HG02981 (cell line): ENCODE results near the gene SF3A2.

Experiments
- ATAC-seq: cut with Tn5 transposase; IDR thresholded peaks from one replicate; pipeline ENCODE4 v1.9.1; 2021; ENCODE audit warnings: mild to moderate bottlenecking, moderate library complexity; ENCODE audit not compliant: unreplicated experiment

SF3A2 gene

DNA sequence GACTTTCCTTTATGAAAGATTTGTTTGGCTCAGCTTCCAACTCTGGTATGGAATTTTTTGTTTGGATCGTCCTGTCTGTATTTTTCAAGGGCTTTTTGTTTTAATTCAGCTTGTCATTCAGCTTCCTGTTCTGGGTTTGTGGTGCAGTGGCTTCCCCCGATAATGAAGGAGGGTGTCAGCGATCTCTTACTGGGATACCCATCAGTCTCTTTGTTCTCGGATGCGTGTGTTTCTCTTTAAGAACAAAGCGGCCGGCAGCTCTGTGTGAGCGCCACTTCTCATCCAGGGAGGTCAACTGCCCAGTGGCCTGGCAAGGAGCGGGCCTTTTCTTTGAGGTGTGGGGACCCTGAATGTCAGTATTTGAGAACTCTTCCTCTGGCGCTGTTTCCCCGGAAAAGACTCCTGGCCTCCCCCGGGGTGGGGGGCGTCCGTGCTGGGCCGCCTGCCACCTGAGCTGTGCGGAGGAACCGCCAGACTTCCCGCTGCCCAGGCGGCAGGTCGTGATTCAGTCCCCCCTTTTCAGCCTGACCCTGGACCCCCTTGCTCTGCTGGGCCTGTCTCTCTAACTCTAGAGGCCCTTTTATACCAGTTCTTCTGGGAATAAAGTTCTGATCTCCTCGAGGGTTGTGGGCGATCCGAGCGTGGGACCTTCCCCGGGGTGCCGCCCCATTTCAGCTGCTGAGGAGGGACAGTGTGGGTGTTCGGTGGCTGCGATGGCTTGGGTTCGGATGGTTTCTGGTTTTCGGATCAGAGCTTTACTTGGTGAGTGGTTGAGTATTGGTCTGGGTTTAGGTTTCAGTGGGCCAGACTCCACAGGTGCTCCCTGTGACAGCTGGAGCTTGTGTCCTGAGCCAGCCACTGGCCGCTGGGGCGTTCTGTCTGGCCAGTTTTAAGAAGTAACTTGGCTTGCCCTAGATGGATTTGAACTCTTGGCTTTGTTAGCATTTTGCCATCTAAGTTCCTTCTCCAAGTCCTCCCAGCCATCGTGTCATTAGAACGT is 3.4 kb downstream of the SF3A2 start:
- no peak for ATAC-seq

DNA sequence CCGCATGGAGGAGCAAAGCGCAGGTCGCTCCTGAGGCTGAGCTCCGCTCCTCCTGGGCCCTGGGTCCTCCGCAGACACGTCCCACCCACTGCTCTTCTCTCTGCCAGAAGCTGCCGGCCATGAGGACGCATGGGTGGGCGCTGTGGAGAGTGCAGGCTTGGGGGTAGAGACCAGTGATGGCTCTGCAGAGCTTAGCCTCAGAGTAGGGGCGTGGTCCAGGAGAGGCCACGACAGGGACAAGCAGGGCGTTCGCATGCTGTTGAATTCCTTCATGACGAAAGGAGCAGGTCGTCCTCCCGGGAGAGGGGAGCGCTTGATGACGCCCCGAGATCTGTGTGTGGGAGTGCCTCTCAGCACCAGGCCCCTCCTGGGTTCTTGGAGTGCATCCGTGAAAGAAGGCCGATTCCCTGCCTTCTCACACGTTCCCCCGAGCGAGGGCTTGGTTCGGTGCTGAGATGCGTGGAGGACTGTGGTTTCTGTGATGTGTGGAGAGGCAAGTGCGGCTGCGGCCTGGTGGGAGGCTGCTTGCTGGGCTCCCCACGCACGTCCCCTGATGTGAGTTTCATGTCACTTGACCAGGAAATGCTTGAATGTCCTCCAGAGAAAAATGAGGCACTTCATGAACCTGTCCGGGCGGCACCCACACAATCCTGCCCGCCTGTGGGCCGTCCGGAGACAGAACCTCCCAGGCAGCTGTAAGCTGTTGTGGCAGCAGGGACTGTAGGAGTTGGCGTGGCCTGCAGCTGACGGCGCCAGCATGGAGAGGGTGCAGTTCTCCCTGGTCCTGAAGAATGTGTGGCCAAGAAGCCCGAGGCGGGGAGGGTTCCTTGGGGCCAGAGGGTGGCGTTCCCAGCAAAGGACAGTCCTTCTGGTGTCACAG is 4.5 kb downstream of the SF3A2 start:
- no peak for ATAC-seq

DNA sequence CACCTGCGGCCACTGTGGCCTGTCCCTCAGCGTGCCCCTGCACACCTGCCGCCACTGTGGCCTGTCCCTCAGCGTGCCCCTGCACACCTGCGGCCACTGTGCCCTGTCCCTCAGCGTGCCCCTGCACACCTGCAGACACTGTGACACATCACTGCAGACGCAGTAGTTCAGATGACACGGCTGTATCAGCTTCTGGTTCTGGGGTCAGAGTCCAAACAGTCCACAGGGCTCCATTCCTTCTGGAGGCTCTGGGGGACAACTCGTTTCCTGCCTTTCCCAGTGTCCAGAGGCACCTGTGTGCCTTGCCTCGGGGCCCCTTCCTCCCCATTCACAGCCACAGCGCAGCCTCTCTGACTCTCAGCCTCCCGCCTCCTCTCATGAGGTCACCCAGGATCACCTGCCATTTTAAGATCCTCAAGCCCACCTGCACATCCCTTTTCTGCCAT is 5.5 kb downstream of the SF3A2 start:
- no peak for ATAC-seq

DNA sequence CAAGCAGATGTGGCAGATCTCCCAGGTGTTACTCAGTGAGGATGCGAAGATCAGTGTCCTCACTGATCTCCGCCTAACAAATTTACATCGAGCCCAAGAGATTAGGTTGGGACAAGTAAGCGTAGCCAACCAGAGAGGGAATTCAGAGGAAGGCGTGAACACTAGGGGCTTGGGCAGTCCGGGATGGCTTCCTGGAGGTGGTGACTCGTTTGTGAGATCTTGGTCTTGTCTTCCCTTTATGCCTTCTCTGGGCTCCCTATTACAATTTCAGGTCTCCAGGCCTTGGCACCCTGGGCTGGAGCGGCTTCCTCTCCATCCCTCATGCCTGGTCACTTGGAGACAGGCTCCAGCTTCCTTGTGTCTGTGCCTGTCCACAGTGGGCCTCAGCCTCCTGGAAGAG is 6.2 kb downstream of the SF3A2 start:
- ATAC-seq, result no peak

DNA sequence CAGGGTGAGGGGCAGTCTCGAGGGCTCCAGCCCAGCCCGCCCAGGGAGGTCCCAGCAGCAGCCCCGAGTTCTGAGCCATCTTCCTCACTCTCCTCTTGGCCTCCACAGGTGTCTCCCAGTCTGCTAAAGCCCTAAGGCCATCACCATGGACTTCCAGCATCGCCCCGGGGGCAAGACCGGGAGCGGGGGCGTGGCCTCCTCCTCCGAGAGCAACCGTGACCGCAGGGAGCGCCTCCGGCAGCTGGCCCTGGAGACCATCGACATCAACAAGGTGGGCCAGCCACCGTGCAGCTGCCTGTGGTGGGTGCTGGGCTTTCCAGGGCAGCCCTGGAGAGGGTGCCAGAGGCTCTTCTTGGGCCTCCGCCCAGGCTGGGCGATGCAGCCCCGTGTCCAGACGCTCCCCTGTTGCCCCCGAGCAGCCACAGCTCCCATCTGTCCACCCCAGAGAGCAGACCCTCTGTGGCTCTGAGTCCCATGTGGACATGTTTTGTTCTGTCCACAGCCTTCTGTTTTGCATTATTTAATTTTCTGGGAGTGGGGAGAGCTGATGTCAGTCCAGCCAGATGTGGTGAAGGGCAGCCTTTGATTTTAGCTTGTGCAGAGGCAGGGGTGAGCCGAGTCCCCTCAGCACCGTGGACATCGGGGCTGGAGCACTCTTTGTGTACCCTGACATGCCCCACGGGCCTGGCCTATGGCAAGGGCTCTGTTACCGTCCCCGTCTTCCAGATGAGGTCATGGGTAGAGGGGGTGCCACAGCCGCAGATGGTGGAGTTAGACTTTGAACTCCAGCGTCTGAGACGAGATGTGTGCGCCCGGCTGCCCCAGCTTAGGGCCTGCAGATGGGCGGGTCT is 6.9 kb downstream of the SF3A2 start:
- no peak for ATAC-seq

DNA sequence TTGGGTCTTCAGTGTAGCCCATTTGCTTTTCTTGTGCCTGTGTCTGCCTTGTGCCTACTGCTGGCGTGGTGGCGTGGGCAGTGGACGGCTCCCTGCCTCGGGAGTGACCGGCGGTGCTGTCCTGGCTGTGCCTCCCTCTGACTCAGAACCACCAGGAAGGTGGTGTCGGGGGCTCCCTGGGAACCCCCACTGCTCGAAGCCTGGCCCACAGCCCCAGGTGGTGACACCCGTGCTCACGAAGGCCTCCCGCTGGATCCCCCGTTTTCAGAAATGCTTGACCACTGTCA is 7.4 kb downstream of the SF3A2 start:
- ATAC-seq, result no peak

DNA sequence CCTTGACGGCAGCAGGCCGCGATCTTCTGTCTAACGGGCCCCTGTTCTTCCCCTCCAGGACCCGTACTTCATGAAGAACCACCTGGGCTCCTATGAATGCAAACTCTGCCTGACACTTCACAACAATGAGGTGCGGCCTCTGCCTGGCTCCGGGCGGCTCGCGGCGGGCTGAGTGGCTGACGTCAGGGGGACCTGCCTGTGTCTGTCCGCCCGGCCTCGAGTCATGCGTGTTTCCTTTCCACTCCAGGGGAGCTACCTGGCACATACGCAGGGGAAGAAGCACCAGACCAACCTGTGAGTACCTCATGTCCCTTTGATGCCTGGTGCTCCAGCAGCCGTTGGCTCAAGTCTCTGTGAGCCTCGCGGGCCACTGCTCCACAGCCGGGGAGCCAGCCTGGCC is 7.9 kb downstream of the SF3A2 start:
- ATAC-seq, result no peak

DNA sequence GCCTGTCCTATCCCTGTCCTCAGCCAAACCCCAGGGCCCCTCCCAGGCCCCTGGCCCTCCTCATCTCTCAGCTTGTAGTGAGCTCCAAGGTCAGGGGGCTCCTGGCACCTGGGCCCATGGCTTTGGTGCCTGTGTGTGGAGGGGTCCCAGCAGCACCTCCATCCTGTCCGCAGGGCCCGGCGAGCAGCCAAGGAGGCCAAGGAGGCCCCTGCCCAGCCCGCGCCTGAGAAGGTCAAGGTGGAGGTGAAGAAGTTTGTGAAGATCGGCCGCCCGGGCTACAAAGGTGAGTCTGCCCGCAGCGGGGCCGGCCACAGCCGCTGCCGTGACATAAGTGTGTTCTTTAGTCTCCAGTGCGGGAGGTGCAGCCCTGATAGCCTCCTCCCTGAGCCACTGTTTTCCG is 8.6 kb downstream of the SF3A2 start:
- no peak for ATAC-seq

DNA sequence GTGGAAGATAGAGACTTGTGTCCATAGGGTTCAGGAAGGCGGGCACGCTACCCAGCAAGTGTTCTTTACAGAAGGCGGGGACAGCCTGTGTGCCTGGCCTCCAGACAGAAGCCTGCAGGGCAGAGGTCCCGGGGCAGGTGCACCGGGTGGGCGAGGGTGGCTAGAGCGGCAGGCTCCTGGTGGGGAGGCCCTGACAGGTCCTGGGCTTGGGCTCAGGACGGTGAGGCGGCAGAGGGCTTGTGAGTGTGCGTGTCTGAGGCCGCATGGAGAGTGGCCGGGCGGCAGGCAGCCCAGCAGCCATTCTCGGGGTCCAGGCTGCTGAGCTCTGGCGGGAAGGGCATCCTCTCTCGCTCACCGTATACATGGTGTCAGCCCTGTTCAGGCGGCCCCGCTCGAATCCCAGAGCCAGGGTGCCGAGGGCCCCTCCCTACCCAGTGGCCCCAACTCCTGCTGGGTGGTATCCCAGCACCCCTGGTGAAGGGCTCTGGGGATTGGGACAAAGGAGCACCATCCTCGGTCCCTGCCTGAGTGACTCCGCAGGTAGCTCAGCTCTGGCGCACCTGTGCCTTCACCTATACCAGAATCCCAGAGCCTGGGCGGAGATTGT is 9.5 kb downstream of the SF3A2 start:
- ATAC-seq, result no peak

DNA sequence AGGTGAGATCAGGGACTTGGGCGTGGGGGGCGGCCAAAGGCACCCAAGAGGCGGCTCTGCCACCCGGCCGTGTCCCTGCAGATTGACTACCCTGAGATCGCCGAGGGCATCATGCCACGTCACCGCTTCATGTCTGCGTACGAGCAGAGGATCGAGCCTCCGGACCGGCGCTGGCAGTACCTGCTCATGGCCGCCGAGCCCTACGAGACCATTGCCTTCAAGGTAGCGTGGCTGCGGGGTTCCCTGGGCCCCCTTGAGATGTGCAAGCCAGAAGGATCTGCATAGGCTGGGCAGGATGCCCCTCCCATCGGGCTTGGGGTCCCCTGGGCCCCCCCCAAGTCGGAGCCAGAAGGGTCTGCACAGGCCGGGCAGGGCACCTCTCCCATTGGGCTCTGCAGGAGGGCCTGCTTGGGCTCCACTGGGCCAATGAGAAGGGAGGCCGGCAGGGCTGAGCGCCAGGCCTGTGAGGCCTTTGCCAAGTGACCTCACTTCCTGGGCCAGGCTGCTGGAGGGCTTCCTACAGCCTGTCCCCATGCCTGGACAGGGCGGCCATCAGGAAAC is 10.3 kb downstream of the SF3A2 start:
- no peak for ATAC-seq

DNA sequence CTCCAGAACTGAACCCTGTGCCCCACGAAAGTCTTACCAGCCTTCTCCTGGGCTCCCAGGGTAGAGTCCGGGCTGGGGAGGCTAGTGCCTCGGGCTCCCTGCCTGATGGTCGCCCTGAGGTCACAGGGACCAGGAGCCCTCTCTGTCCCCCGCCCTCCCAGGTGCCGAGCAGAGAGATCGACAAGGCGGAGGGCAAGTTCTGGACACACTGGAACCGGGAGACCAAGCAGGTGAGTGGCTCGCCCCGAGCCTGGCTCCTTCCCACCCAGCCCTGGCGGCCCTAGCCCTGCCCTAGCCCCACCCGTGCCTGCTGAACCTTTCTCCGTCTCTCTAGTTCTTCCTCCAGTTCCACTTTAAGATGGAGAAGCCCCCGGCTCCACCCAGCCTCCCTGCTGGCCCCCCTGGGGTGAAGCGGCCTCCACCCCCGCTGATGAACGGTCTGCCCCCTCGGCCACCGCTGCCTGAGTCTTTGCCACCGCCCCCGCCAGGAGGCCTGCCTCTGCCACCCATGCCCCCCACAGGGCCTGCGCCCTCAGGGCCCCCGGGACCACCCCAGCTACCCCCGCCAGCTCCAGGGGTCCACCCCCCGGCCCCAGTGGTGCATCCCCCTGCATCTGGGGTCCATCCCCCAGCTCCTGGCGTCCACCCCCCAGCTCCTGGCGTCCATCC is 10.9 kb downstream of the SF3A2 start:
- ATAC-seq, result no peak

DNA sequence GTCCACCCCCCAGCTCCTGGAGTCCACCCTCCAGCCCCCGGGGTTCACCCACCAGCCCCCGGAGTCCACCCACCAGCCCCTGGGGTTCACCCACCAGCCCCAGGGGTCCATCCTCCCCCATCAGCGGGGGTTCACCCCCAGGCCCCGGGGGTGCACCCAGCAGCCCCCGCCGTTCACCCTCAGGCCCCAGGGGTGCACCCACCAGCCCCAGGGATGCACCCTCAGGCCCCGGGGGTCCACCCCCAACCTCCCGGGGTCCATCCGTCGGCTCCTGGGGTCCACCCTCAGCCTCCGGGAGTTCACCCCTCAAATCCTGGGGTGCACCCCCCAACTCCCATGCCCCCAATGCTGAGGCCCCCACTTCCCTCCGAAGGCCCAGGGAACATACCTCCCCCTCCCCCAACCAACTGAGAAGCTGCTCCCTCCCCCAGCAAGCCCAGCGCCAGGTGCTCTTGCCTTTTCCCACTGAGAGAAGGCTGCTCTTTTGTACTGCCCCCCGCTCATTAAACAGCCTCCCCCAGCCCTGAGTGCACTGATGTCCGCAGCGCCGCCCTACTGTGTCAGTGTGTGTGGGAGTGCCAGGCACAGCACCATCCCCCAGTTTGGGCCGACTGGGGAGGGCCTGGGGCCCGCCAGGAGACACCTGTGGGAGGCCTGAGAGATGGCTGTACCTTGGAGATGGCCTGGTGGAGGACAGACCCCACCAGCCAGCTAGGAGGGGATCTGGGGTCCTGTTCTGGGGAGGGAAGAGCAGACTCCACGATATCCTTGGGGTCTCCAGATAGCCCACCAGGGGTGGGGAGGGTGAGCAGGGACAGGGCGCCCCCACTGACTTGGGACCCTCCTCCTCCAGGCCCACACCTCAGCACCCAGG is 11.7 kb downstream of the SF3A2 start:
- no peak for ATAC-seq

DNA sequence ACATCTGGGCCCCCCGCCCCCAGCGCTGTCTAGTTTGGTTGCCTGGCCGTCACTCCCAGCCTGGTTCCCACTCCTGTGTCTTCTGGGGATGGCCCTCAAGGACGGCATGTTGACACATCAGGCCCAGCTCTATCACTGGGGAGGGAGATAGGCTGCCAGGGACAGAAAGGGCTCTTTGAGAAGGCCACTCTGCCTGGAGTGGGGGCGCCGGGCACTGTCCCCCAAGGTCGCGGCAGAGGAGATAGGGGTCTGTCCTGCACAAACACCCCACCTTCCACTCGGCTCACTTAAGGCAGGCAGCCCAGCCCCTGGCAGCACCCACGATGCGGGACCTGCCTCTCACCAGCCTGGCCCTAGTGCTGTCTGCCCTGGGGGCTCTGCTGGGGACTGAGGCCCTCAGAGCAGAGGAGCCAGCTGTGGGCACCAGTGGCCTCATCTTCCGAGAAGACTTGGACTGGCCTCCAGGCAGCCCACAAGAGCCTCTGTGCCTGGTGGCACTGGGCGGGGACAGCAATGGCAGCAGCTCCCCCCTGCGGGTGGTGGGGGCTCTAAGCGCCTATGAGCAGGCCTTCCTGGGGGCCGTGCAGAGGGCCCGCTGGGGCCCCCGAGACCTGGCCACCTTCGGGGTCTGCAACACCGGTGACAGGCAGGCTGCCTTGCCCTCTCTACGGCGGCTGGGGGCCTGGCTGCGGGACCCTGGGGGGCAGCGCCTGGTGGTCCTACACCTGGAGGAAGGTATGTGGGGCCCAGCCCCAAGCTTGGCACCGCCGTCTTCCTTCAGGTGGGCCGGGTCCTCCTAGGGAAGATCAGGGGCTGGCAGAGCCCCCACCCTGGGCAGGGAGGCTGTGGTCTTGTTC is 12.6 kb downstream of the SF3A2 start, which contains the start of gene AMH:
TSS of gene AMH (plus strand) at position 314 of the 857 bp plus-strand sequence. CDS start at position 324, 10 bp downstream.
- no peak for ATAC-seq

DNA sequence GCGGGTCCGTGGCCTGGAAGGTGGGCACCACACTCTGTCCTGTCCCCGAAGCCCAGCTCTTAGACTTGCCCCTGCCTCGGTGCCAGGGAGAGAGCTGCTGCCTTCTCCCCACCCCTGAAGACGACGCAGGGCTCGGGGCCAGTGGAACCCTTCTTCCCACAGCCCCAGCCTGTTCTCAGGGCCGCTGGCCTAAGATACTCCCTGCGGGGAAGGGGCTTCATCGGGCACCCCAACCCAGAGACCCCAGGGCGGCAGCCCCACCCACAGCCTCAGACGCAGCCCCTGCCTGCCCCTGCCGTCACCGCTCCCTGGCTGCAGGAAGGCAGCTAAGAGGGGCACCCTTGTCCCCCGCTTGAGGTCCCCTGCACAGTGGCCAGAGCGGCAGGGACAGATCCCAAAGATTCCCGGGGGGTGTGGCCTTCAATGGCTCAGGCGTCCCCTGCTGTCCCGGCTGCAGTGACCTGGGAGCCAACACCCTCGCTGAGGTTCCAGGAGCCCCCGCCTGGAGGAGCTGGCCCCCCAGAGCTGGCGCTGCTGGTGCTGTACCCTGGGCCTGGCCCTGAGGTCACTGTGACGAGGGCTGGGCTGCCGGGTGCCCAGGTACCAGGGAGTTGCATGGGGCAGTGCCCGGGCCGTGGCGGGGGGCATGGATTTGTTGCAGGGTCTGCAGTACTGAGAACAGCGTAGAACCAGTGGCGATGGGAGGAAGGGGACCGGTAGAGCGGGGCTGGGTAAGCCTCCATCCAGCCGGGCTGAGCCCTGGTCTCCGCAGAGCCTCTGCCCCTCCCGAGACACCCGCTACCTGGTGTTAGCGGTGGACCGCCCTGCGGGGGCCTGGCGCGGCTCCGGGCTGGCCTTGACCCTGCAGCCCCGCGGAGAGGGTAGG is 13.5 kb downstream of the SF3A2 start:
- ATAC-seq, result no peak

DNA sequence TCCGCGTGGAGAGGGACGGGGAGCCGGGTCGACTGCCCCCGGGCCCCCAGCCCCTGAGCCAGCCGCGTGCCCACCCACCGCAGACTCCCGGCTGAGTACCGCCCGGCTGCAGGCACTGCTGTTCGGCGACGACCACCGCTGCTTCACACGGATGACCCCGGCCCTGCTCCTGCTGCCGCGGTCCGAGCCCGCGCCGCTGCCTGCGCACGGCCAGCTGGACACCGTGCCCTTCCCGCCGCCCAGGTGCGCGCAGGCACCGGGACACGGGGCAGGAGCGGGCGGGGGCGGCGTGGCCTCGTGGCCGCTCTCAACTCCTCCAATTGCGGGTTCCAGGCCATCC is 14.1 kb downstream of the SF3A2 start:
- ATAC-seq, result no peak

DNA sequence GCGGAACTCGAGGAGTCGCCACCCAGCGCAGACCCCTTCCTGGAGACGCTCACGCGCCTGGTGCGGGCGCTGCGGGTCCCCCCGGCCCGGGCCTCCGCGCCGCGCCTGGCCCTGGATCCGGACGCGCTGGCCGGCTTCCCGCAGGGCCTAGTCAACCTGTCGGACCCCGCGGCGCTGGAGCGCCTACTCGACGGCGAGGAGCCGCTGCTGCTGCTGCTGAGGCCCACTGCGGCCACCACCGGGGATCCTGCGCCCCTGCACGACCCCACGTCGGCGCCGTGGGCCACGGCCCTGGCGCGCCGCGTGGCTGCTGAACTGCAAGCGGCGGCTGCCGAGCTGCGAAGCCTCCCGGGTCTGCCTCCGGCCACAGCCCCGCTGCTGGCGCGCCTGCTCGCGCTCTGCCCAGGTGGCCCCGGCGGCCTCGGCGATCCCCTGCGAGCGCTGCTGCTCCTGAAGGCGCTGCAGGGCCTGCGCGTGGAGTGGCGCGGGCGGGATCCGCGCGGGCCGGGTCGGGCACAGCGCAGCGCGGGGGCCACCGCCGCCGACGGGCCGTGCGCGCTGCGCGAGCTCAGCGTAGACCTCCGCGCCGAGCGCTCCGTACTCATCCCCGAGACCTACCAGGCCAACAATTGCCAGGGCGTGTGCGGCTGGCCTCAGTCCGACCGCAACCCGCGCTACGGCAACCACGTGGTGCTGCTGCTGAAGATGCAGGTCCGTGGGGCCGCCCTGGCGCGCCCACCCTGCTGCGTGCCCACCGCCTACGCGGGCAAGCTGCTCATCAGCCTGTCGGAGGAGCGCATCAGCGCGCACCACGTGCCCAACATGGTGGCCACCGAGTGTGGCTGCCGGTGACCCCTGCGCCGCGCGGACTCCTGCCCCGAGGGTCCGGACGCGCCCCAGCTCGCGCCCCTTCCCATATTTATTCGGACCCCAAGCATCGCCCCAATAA is 14.8 kb downstream of the SF3A2 start:
- ATAC-seq, result no peak
